Panc1 (cell line): ENCODE measurements around the gene P2RY2. TPM values are rescaled to one million over a fixed set of nuclear protein-coding genes. Genes with fewer than 3 reads are reported as not detected.

ENCODE experiments used
- ATAC-seq: fragments of 200-7000 bp; cut with Tn5 transposase; 2 replicates; pipeline ENCODE4 v1.9.1; 2020; ENCODE audit warnings: mild to moderate bottlenecking, moderate library complexity
- BruUV-seq: library from RNA; stranded (reverse); fragments of 400-500 nt; replicated peaks from 2 replicates; lab custom pipeline; 2021; lab: Mats Ljungman, UMichigan
- CTCF ChIA-PET: fragments of 300-600 bp; sonication (Branson Sonifier 250); formaldehyde crosslinking; loops from one replicate; lab custom pipeline; 2022; ENCODE audit warnings: antibody characterized with exemption; lab: Charles Lee
- POLR2A ChIA-PET: fragments of 300-600 bp; sonication (Branson Sonifier 250); formaldehyde crosslinking; loops from one replicate; lab custom pipeline; 2022; ENCODE audit warnings: antibody characterized with exemption; lab: Charles Lee
- DNase-seq: peaks from one replicate; pipeline ENCODE4 v3.0.0-alpha.2; 2010; ENCODE audit warnings: low read depth, low spot score
- H3K27ac ChIP-seq: 2 replicates; pipeline ENCODE4 v1.5.1; 2011; ENCODE audit warnings: mild to moderate bottlenecking, low read length, inconsistent platforms
- H3K27me3 ChIP-seq: fragments of 200-500 bp; sonication (Bioruptor generic); 2 replicates; pipeline ENCODE4 v1.6.0; 2014; ENCODE audit warnings: low read length, inconsistent platforms; ENCODE audit not compliant: control insufficient read depth, insufficient read depth
- H3K36me3 ChIP-seq: fragments of 200-500 bp; sonication (Bioruptor generic); 2 replicates; pipeline ENCODE4 v1.5.1; 2014; ENCODE audit warnings: inconsistent platforms, mild to moderate bottlenecking, low read length, moderate library complexity; ENCODE audit not compliant: control insufficient read depth, insufficient read depth
- H3K4me1 ChIP-seq: 2 replicates; pipeline ENCODE4 v1.5.1; 2011; ENCODE audit warnings: inconsistent platforms, mild to moderate bottlenecking, low read length, moderate library complexity; ENCODE audit not compliant: control insufficient read depth, insufficient read depth
- H3K4me3 ChIP-seq, 2 experiments: 2 replicates each; pipeline ENCODE4 v1.5.1; 2011 to 2012; ENCODE audit warnings: low read depth in 2 of 2, low read length in 2 of 2, mild to moderate bottlenecking in 2 of 2, inconsistent platforms in 1 of 2, moderate library complexity in 1 of 2
- H3K9me3 ChIP-seq: fragments of 200-500 bp; sonication (Bioruptor generic); 2 replicates; pipeline ENCODE4 v1.5.1; 2014; ENCODE audit warnings: low read depth, mild to moderate bottlenecking, inconsistent platforms, low read length, moderate library complexity; ENCODE audit not compliant: control insufficient read depth, insufficient read depth
- POLR2AphosphoS5 ChIP-seq: IDR thresholded peaks from 2 replicates; pipeline ENCODE4 v1.6.1; 2012; ENCODE audit warnings: mild to moderate bottlenecking, low read depth, low read length, moderate library complexity
- SIN3A ChIP-seq: IDR thresholded peaks from 2 replicates; pipeline ENCODE4 v1.6.1; 2012; ENCODE audit warnings: low read depth, mild to moderate bottlenecking, low read length, moderate library complexity, borderline replicate concordance; ENCODE audit not compliant: insufficient read depth
- TCF7L2 ChIP-seq: IDR thresholded peaks from 2 replicates; pipeline ENCODE4 v1.6.1; 2011; ENCODE audit warnings: mild to moderate bottlenecking, low read depth, low read length, inconsistent platforms
- in situ Hi-C: cut with HindIII; loops from 2 replicates; pipeline ENCODE4 v1.10.0; 2016; ENCODE audit warnings: low sequenced_read_pairs, low pct_unique_long_range_greater_than_20kb
- intact Hi-C: fragments of 100-400 bp; cut with micrococcal nuclease; formaldehyde crosslinking; loops from one replicate; pipeline ENCODE4 v1.10.0; 2022; ENCODE audit not compliant: unreplicated experiment
- total RNA-seq: library from RNA; stranded (reverse); gene quantifications from one replicate; pipeline ENCODE4 v1.2.1, GENCODE V29; 2021; ENCODE audit not compliant: unreplicated experiment
- TF ChIP-seq, protein P1 (sequence below), 2 experiments: IDR thresholded peaks; 2 replicates each; pipeline ENCODE4 v1.6.1; 2011 to 2012; ENCODE audit warnings: low read depth in 2 of 2, control low read depth in 1 of 2, low read length in 1 of 2, mild to moderate bottlenecking in 1 of 2, moderate library complexity in 1 of 2; ENCODE audit not compliant: insufficient read depth in 1 of 2
- TF ChIP-seq, protein P2 (sequence below): fragments of 450-650 bp; IDR thresholded peaks from 2 replicates; pipeline ENCODE4 v1.5.1; 2017; ENCODE audit warnings: mild to moderate bottlenecking

Gene P2RY2
- total RNA-seq, 1 experiment from 2014 or later, result 2.4 TPM

DNA sequence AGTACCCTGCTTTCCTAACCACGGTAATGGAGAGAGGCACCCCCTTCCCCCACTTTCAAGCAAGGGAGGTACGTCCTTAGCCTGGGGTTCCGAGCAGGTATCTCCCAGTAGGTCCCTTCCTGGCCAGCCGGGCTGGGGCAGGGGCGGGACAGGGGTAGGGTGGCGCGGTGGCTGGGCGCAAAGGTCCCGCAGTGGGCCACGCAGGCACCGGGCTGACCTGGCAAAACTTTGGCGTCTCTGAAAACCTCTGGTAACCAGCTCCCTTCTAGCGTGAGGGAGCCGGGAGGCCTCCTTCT is 323 bp upstream of the P2RY2 start:
- in situ Hi-C loops (no loop called here), intact Hi-C loops (no loop called here)
- ChIA-PET CTCF (no interaction called here), POLR2A (no interaction called here)
- Histone ChIP-seq H3K9me3 (no peaks in the 10 kb centered on the region), H3K4me3 (peak overlapping the region; percentile 51 to 59), H3K4me1 (peaks cover 6% of the 10 kb centered on the region; the same call in 1 of the 2 replicates), H3K27me3 (no peaks in the 10 kb centered on the region; the same call in 1 of the 2 replicates), H3K36me3 (no peaks in the 10 kb centered on the region), H3K27ac (peak overlapping the region; percentile 17; the same call in 1 of the 2 replicates)
- no peak; the same call in 1 of the 2 replicates for ATAC-seq
- TF ChIP-seq, protein P1, sequence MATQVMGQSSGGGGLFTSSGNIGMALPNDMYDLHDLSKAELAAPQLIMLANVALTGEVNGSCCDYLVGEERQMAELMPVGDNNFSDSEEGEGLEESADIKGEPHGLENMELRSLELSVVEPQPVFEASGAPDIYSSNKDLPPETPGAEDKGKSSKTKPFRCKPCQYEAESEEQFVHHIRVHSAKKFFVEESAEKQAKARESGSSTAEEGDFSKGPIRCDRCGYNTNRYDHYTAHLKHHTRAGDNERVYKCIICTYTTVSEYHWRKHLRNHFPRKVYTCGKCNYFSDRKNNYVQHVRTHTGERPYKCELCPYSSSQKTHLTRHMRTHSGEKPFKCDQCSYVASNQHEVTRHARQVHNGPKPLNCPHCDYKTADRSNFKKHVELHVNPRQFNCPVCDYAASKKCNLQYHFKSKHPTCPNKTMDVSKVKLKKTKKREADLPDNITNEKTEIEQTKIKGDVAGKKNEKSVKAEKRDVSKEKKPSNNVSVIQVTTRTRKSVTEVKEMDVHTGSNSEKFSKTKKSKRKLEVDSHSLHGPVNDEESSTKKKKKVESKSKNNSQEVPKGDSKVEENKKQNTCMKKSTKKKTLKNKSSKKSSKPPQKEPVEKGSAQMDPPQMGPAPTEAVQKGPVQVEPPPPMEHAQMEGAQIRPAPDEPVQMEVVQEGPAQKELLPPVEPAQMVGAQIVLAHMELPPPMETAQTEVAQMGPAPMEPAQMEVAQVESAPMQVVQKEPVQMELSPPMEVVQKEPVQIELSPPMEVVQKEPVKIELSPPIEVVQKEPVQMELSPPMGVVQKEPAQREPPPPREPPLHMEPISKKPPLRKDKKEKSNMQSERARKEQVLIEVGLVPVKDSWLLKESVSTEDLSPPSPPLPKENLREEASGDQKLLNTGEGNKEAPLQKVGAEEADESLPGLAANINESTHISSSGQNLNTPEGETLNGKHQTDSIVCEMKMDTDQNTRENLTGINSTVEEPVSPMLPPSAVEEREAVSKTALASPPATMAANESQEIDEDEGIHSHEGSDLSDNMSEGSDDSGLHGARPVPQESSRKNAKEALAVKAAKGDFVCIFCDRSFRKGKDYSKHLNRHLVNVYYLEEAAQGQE (IDR thresholded peaks at IDR 0.05; ENCODE audit: insufficient read depth in 1 of 2, low read depth in 2 of 2, low read length in 1 of 2), result no peak
- TF ChIP-seq TCF7L2 (no peak), SIN3A (no peak), POLR2AphosphoS5 (no peak)
- TF ChIP-seq, protein P2, sequence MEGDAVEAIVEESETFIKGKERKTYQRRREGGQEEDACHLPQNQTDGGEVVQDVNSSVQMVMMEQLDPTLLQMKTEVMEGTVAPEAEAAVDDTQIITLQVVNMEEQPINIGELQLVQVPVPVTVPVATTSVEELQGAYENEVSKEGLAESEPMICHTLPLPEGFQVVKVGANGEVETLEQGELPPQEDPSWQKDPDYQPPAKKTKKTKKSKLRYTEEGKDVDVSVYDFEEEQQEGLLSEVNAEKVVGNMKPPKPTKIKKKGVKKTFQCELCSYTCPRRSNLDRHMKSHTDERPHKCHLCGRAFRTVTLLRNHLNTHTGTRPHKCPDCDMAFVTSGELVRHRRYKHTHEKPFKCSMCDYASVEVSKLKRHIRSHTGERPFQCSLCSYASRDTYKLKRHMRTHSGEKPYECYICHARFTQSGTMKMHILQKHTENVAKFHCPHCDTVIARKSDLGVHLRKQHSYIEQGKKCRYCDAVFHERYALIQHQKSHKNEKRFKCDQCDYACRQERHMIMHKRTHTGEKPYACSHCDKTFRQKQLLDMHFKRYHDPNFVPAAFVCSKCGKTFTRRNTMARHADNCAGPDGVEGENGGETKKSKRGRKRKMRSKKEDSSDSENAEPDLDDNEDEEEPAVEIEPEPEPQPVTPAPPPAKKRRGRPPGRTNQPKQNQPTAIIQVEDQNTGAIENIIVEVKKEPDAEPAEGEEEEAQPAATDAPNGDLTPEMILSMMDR, result no peak
- DNase-seq, result no peak
- BruUV-seq, result no TSS peak

DNA sequence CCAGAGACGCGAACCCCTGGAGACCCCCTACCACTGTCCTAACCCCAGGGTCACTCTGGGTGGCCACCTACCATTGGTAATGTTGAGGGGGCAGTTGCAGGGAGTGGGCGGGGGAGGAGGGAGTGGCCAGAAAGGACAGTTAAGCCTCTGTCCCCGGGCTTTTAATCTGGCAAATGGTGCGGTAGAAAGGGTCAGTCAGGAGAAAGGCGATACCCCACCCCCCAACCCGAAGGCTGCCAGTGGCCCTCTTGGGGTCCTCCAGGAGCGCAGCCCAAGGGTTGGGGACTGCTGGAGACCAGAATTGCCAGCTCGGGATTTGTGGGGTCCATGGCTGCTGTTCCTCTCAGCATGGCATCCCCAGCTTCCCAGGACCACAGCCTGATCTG is 742 bp downstream of the P2RY2 start:
- no peaks in the 10 kb centered on the region for H3K9me3 ChIP-seq
- ATAC-seq, result no peak
- peak overlapping the region; percentile 51 to 59 for H3K4me3 ChIP-seq
- intact Hi-C loops, result no loop called here
- H3K36me3 ChIP-seq, result no peaks in the 10 kb centered on the region
- BruUV-seq, result no TSS peak
- peaks cover 6% of the 10 kb centered on the region; the same call in 1 of the 2 replicates for H3K4me1 ChIP-seq
- in situ Hi-C loops, result no loop called here
- H3K27ac ChIP-seq, result no peak overlapping the region
- DNase-seq, result no peak
- CTCF ChIA-PET, result no interaction called here
- POLR2A ChIA-PET, result no interaction called here
- no peaks in the 10 kb centered on the region; the same call in 1 of the 2 replicates for H3K27me3 ChIP-seq
- TF ChIP-seq, protein P2, result no peak
